Tibial nerve (tissue), 4 donors: Measurements from ENCODE around the gene MTHFR.

Source experiments
- EP300 ChIP-seq, 2 donors: sonication (generic); formaldehyde crosslinking; IDR thresholded peaks; one replicate each; pipeline ENCODE4 v1.6.1; 2017; ENCODE audit warnings: antibody characterized with exemption in 2 of 2, mild to moderate bottlenecking in 1 of 2
- POLR2A ChIP-seq, 2 donors: fragments of 450-650 bp; IDR thresholded peaks; one replicate each; pipeline ENCODE4 v1.6.1; 2017; ENCODE audit warnings: antibody characterized with exemption in 2 of 2, mild to moderate bottlenecking in 2 of 2, moderate library complexity in 2 of 2
- TF ChIP-seq, protein P1 (sequence below), 5 experiments: fragments of 200-600 bp in 3 of 5; fragments of 450-650 bp in 2 of 5; sonication (generic) in 3 of 5; IDR thresholded peaks; one replicate each; pipeline ENCODE4 v1.5.1; 2016 to 2019; ENCODE audit warnings: antibody characterized with exemption in 5 of 5, mild to moderate bottlenecking in 3 of 5, moderate library complexity in 2 of 5

DNA sequence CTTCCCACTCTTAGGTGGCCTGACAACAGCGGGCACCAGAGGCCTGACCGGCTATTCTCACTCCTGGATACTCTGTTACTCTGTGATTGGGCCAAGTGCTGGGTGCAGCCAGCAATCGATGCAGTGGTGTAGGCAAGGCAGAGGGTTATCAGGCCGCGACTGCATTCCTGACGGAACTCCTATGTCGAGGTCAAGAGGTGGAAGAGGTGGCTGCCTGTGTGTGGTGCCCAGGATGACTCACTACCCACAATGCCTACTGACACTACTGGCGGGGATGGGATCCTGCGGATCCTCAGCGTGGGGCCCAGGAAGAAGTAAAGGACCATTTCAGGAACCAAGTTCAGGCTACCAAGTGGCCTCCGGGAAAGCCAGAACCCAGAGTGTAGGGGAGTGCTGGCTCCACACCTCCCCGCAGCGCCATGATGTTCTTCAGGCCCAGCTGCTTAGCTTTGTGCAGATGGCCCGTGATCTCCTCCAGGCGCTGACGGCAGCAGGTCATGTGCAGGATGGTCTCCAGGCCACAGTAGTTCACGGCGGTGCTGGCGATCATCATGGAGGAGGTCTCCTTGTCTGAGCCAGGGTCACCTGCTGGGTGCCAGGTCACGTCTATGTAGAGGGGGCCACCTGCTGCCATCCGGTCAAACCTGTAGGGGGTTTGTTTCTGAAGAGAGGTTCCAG, 4.9 kb downstream of the MTHFR start:
- TF ChIP-seq, protein P1, sequence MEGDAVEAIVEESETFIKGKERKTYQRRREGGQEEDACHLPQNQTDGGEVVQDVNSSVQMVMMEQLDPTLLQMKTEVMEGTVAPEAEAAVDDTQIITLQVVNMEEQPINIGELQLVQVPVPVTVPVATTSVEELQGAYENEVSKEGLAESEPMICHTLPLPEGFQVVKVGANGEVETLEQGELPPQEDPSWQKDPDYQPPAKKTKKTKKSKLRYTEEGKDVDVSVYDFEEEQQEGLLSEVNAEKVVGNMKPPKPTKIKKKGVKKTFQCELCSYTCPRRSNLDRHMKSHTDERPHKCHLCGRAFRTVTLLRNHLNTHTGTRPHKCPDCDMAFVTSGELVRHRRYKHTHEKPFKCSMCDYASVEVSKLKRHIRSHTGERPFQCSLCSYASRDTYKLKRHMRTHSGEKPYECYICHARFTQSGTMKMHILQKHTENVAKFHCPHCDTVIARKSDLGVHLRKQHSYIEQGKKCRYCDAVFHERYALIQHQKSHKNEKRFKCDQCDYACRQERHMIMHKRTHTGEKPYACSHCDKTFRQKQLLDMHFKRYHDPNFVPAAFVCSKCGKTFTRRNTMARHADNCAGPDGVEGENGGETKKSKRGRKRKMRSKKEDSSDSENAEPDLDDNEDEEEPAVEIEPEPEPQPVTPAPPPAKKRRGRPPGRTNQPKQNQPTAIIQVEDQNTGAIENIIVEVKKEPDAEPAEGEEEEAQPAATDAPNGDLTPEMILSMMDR (IDR thresholded peaks at IDR 0.05) = no peak
- TF ChIP-seq POLR2A (IDR thresholded peaks at IDR 0.05) = no peak
- TF ChIP-seq EP300 (IDR thresholded peaks at IDR 0.05) = no peak
